NCI-H510A treated with DMSO at 0.1 percent for 48 hours (cell line): ENCODE data around the gene RAPGEFL1.
"Not testable (repeated sequence)": the region's sequence is repeated elsewhere in the genome, so short reads cannot be mapped to it uniquely, and the experiment has no call there.

Source experiments
- DNase-seq: peaks from one replicate; lab custom pipeline; 2025; lab: John Stamatoyannopoulos, UW

RAPGEFL1 gene, protein sequence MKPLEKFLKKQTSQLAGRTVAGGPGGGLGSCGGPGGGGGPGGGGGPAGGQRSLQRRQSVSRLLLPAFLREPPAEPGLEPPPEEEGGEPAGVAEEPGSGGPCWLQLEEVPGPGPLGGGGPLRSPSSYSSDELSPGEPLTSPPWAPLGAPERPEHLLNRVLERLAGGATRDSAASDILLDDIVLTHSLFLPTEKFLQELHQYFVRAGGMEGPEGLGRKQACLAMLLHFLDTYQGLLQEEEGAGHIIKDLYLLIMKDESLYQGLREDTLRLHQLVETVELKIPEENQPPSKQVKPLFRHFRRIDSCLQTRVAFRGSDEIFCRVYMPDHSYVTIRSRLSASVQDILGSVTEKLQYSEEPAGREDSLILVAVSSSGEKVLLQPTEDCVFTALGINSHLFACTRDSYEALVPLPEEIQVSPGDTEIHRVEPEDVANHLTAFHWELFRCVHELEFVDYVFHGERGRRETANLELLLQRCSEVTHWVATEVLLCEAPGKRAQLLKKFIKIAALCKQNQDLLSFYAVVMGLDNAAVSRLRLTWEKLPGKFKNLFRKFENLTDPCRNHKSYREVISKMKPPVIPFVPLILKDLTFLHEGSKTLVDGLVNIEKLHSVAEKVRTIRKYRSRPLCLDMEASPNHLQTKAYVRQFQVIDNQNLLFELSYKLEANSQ

DNA sequence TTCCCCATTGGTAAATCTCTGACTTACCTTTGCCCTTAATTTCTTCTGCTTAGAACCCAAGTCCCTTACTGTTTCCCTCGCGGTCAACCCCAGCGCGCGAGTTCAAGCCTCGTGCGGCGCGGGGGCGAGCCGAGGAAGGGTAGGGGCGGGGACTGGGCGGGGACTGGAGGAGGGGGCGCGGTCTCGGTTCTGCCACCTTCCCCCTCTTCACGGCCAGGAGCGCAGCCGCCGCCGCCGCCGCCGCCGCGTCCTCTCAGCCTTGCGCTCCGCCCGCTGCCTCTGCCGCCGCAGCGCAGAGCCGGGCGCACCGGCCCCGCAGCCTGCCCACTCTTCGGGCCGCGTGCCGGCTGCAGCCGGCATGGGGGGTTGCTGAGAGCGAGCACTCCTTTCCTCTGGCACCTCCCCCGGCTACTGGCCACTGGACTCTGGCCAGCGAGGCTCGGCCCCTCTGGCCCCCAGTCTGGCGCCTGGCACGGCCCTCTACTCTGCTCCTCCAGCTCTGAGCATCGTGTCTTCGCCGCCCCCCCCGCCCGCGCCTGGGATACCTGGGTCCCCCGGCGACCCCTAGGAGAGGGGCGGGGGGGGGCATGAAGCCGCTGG, at the start of gene RAPGEFL1:
Gene RAPGEFL1, plus strand, starts transcription at position 196 of the 600 bp plus-strand sequence. Its CDS starts 392 bp downstream, at position 588.
- DNase-seq: peak; percentile 79

DNA sequence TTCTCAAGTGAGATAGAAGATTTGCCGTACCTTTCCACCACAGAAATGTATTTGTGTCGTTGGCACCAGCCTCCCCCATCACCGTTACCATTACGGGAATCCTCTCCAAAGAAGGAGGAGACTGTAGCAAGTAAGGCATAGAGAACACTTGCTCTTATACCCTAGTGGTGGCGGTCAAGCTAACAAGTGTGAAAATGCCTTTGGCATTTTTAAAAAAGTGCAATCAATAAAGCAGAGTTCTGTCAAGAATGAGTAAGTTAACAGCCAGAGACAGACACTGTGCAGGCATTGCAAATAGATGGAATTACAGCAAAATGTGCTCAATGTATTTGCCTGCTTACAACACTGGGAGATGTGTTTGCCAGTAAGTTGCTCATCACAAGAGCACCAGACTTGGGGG, 47.8 kb upstream of the RAPGEFL1 start:
- no peak for DNase-seq

DNA sequence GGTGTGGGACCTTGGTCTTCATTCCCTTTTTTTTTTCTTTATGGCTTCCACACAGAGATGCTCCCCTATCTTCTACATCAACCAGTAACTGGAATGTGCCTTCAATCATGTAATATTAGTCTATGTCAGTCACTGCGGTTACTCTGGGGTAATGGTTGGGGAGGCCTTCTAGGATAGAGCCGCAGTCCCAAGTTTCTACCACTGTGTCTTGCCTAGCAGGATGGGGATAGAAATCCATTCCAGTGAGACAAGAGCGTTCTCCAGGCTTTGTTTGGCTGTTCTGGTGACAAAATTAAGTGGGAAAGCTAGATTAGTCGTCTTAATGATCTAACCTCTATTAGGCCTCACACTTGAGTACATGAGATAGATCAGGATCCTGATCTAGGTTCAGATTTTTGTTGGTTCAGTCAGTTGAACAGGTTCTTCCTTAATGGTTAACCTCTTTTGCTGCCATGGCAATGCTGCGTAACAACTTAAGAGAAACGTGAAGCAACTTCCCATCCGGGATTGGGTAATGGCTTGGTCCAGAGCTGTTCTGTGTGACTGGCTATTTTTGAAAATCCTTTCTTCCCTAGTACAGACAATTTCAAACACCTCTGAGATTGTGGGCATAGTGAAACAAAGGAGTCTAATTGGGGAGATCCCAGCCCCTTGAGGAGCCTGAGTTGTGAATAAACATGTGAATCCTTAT, 46.8 kb upstream of the RAPGEFL1 start:
- DNase-seq: no peak

DNA sequence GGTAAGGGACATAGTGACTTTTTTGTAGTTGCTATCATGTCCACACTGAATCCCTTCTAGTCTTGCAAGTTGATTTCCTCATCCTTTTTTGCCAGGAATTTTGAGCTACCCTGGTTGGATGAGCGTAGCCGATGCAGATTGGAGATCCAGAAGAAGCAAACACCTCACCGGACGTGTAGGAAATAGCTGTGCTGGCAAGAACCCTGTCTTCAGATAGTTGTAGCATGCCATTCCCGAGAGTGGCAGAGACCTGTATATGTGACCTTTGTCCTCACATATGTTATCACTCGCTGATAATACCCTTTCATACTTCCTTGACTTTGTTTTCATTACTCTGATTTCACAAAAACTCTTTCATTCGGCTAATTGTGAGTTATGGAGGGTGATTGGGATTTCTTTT, 43.1 kb upstream of the RAPGEFL1 start:
- DNase-seq: no peak

DNA sequence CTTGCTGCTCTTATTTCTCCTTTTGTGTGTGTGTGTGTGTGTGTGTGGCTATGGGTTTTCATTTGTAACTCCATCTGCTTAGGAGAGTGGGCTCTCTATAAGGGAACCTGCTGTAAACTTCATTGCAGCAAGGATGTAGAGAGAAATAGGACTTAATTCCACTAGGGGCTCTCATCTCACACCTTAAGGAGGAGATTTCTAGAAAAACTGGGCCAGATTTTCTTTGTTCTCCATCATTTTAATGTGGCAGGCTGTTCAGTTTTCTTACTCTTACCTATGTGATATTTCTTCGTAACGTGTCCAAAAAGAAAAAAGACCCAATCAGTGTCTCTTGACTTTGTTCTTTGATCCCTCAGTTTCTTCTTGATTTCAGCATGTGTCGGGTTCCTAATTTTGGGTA, 41.5 kb upstream of the RAPGEFL1 start:
- no peak for DNase-seq

DNA sequence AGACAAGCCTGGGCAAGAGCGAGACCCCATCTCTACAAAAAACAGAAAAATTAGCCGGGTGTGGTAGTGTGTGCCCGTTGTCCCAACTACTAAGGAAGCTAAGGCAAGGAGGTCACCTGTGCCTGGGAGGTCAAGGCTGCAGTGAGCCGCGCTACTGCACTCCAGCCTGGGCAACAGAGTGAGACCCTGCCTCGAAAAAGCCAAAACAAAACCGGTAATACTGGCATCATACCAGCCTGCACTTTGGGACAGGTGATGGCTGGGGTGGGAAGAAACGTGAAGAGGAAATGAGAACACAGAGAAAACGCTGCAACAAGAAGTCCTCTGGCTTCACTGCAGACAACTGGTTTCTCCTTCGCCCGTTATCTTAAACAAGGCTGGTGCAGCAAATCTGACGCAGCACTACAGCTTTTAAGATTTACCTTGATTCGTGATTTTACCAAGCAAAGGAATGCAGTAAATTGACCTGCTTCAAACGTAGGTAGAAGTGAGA, 37.7 kb upstream of the RAPGEFL1 start:
- no peak for DNase-seq

DNA sequence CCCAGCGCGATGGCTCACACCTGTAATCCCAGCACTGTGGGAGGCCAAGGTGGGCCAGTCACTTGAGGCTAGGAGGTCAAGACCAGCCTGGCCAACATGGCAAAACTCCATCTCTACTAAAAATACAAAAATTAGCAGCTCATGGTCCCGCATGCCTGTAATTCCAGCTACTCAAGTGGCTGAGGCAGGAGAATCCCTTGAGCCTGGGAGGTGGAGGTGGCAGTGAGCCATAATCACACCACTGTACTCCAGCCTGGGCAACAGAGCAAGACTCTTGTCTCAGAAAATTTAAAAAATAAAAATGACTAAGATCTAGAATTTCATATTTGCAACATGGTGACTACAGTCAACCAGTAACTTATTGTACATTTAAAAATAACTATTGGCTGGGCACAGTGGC, 34.1 kb upstream of the RAPGEFL1 start:
- DNase-seq: not testable (repeated sequence)

DNA sequence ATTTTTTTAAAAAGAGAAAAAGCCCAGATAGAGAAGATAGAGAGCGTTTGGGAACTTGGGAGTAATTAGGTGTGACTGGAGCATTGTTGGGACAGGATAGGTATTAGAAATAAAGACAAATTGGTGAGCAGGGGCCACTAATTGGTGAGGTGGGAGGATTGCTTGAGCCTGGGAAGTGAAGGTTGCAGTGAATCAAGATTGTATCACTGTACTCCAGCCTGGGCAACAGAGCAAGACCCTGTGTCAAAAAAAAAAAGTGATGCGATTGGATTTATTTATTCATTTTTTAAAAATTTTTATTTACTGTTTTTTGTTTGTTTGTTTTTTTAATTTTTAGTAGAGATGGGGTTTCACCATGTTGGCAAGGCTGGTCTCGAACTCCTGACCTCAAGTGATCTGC, 31.8 kb upstream of the RAPGEFL1 start:
- no peak for DNase-seq

DNA sequence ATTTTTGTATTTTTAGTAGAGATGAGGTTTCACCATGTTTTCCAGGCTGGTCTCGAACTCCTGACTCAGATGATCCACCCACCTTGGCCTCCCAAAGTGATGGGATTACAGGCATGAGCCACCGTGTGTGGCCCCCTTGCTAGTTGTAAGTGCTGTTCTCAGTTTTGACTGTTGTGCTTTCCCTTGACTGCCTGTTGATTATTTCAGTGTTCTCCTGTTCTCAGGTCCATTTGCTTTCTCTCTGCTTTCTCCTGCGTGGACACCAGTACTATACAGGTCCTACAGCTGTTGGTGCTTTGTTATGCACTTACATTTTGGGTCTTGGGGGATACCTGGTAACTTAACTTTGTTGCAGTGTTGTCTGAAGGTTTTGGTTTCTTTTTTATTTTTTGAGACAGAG, 28.7 kb upstream of the RAPGEFL1 start:
- no peak for DNase-seq

DNA sequence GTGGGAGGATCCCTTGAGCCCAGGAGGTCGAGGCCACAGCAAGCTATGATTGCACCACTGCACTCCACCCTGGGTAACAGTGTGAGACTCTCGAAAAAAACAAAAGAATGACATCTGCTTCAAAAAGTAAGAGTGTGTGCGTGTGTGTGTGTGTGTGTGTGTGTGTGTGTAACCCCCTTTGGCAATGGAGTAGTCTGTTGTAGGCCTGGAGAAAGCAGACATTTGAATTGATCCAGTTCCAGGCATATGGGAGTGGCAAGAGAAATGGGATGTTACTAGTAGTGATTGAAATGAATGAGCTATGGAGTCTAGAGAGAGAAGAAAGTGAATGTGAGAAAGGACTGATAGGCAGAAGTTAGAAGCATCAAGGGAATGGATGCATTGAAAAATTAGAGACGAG, 27.0 kb upstream of the RAPGEFL1 start:
- no peak for DNase-seq

DNA sequence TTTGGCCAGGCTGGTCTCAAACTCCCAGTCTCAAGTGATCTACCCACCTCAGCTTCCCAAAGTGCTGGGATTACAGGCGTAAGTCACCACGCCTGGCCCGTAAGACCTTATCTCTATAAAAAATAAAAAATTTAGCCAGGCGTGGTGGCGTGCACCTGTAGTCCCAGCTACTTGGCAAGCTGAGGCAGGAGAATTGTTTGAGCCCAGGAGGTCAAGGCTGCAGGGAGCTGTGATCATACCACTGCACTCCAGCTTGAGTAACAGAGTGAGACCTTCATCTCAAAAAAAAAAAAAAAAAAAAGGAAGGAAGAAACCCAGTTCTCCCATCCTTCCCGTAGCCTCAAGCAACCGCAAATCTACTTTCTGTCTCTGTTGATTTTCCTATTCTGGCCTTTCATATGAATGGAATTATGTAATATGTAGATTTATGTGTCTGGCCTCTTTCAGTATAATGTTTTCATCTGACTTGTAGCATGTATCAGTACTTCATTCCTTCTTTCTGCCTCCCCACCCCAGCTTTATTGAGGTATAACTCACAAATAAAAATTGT, 25.8 kb upstream of the RAPGEFL1 start:
- DNase-seq: no peak

DNA sequence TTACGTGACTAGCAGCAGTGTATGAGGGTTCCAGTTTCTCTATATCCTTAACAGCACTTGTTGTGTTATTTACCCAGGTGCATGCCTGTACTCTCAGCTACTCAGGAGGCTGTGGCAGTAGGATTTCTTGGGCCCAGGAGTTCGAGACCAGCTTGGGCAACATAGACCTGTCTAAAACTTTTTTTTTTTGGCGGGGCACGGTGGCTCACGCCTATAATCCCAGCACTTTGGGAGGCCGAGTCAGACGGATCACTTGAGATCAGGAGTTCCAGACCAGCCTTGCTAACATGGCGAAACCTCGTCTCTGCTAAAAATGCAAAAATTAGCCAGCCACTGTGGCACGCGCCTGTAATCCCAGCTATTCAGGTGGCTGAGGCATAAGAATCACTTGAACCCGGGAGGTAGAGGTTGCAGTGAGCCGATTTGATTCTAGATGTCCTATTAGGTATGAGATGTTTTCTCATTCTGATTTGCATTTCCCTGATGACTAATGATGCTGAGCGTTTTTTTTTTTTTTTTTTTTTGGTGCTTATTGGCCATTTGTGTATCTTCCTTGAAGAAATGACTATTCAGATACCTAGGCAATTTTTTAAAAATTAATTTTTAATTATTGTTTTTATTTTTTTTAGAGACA, 23.6 kb upstream of the RAPGEFL1 start:
- no peak for DNase-seq

DNA sequence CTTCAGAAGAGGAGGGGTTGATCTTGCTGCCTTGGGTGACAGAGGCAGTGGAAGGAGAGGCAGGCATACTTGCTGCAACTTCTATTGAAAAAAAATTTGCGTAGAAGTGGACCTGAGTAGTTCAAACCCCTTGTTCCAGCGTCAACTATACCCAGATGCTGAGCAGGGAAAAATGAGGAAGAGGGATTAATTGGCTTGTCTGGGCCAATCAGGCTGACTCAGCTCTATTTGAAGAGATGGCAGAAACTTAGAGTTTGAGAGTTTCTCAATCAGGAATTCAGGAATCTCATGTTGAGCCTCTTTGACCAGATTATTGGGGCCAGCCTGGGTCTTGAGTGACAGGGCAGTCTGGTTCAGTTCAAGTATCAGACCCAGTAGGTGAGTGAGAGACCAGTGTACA, 19.3 kb upstream of the RAPGEFL1 start:
- no peak for DNase-seq

DNA sequence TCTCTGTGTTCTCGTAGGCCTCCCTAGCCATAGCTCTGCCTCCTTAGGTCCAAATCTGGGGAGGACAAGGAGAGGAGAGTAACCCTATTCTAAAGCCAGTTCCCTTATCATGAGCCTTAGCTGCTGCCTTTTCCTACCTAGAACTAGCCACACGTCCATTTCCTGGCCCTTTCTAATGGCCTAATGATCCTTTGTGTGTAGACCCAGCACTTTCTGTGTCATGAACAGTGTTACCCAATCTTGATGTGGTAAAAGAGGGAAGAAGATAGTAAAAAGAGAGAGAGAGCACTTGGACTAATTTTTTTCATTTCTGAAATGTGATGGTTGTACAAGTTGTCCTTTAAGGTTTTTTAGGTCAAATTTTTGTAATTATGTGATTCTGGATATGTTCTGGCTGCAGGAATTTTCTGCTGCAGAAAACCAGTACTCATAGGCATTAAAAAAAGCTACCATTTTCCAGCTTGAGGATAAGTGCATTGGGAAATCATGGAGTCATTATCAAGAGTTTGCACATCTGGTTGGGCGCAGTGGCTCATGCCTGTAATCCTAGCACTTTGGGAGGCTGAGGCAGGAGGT, 18.7 kb upstream of the RAPGEFL1 start:
- DNase-seq: no peak

DNA sequence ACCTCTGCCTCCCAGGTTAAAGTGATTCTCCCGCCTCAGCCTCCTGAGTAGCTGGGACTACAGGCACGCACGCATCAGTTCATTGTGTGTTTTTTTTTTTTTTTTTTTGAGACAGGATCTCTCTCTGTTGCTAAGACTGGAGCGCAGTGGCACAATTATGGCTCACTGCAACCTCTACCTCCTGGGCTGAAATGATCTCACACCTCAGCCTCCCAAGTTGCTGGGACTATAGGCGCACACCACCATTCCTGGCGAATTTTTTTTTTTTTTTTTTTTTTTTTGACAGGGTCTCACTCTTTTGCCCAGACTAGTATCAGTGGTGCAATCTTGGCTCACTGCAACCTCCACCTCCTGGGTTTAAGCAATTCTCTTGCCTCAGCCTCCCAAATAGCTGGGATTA, 17.8 kb upstream of the RAPGEFL1 start:
- no peak for DNase-seq

DNA sequence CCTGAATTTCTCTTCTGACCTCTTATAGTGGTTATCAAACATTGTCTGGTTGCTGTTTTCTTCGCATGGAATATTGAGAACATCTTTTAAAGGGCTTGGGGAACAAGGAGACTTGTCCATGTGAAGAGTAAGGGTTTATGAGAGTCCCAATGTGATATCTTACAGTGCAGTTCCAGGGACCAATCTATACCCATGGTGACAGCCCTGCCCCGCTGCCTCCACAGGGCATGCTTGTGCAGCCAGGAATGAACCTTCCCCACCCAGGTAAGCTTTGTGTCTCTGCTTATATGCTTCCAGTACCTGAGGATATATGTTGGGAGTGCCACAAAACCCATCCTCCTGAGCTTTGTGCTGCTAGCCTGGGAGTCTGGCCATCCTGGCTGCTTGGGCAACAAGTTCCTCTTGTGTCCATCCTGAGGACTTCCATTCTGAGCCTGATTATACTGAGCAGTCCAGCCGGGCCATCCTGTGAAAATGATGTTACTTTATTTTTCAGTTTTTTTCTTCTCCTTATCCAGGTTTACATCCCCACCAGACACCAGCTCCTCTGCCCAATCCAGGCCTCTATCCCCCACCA, 9.5 kb upstream of the RAPGEFL1 start:
- no peak for DNase-seq

DNA sequence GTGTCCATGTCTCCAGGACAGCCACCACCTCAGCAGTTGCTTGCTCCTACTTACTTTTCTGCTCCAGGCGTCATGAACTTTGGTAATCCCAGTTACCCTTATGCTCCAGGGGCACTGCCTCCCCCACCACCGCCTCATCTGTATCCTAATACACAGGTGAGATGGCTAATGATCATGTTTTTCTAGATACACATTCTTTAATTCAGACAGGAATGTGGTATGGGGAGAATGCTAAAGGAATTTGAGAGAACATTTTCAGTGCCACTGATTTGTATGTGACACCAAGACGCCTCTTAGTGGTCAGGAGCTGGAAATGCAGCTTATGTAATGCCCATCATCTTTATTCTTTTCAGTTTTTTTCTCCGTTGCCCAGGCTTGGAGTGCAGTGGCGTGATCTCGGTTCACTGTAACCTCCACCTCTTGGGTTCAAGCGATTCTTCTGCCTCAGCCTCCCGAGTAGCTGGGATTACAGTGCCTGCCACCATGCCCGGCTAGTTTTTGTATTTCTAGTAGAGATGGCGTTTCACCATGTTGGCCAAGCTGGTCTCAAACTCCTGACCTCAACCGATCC, 8.9 kb upstream of the RAPGEFL1 start:
- DNase-seq: peak; percentile 62

DNA sequence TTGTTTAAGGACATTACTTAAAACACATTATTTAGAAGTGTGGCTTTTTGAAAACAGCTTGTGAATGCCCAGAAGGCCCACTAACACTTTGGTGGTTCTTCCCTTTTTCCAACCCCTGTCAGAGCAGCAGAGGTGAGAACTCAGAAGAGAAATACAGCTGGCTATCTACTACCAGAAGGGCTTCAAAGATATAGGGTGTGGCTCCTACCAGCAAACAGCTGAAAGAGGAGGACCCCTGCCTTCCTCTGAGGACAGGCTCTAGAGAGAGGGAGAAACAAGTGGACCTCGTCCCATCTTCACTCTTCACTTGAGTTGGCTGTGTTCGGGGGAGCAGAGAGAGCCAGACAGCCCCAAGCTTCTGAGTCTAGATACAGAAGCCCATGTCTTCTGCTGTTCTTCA, 6.9 kb upstream of the RAPGEFL1 start:
- no peak for DNase-seq

DNA sequence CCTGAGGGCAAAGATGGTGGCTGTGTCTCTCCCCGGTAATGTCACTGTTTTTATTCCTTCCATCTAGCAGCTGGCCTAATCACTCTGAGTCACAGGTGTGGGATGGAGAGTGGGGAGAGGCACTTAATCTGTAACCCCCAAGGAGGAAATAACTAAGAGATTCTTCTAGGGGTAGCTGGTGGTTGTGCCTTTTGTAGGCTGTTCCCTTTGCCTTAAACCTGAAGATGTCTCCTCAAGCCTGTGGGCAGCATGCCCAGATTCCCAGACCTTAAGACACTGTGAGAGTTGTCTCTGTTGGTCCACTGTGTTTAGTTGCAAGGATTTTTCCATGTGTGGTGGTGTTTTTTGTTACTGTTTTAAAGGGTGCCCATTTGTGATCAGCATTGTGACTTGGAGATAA, 5.5 kb upstream of the RAPGEFL1 start:
- no peak for DNase-seq

DNA sequence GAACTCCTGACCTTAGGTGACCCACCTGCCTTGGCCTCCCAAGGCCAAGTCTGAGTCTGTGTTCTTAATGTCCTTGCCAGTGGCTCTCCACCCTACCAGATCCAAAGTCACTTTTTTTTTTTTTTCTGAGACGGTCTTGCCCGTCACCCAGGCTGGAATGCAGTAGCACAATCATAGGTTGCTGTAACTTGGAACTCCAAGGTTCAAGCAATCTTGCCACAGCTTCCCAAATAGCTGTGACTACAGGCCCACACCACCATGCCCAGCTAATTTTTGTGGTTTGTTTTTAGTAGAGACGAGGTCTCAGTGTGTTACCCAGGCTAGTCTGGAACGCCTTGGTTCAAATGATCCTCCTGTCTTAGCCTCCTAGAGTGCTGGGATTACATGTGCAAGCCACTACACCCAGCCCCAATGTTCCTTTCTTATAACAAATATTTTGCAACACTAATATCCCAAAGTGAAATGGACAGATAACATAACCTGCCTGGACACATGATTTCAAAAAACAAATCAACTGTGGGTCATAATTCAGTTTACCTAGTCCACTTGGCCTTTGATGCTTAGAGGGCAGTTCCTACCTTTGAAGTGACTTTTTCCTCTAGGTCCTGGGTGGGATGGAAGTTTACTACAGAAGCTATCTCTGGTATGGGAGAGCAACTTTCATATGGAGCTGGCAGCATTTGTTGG, 4.0 kb upstream of the RAPGEFL1 start:
- no peak for DNase-seq
